HG03442 (cell line): ENCODE data around the gene TTC28.
"Not testable (repeated sequence)": the region's sequence is repeated elsewhere in the genome, so short reads cannot be mapped to it uniquely, and the experiment has no call there.

ENCODE experiments used
- ATAC-seq: cut with Tn5 transposase; IDR thresholded peaks from one replicate; pipeline ENCODE4 v1.9.1; 2021; ENCODE audit warnings: mild to moderate bottlenecking, moderate library complexity; ENCODE audit not compliant: unreplicated experiment

The TTC28 gene

DNA sequence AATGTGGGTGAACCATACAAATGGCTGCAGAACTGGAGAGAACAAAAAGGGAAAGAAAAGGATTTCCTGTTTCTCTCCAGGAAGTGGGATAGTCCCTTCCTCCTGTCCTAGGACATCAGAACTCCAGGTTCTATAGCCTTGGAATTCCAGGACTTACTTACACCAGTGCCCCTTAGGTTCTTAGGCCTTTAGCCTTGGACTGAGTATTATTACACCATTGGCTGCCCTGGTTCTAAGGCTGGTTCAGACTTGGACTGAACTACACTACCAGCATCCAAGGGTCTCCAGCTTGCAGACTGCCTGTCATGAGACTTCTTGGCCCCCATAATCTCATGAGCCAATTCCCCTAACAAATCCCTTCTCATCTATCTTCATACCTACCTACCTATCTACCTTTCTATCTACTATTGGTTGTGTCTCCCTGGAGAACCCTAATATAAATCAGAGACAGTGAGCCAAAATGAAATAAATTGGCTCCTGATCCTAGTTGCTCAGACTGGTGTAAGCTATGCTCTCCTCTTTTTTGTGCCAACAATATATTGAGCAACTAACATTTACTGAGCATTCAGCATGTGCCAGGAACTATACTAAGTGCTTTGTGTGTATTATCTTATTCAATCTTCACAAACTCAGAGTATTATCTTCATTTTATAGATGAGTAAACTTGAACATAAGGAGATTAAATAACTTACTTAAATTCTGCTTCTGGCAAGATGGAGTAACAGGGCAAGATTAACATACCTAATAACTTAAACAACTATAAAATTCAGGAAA, 303.7 kb downstream of the TTC28 start:
- ATAC-seq = no peak

- no peak for ATAC-seq
Observed at GRCh38 chr22:28373831-28374230, 305.8 kb downstream of the TTC28 start.

GRCh38 chr22:28369854-28370253, 309.8 kb downstream of the TTC28 start:
- no peak for ATAC-seq

GRCh38 chr22:28366856-28367255, 312.8 kb downstream of the TTC28 start:
- no peak for ATAC-seq

DNA sequence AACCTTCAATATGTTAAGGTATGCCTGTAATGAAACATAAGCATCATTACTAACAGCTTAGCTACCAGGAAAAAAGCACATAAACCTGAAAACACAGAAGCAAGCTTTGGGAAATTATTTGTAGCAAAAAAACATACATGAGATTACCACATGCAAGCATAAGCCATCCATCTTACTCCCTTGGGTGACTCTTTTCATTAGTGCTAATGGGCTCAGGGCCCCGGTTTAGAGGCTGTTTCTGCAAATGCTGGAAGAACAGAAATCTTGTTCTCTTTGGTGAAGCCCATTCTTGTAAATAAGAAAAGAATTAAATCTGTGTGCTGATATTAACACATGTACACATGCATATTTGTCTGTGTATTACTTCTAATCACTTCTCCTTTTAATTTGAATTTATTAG, 314.3 kb downstream of the TTC28 start:
- no peak for ATAC-seq

- not testable (repeated sequence) for ATAC-seq
Observed at GRCh38 chr22:28364105-28364504, 315.5 kb downstream of the TTC28 start.

GRCh38 chr22:28360939-28361338, 318.7 kb downstream of the TTC28 start:
- ATAC-seq = no peak

- no peak for ATAC-seq
Observed at GRCh38 chr22:28358312-28358711, 321.3 kb downstream of the TTC28 start.

DNA sequence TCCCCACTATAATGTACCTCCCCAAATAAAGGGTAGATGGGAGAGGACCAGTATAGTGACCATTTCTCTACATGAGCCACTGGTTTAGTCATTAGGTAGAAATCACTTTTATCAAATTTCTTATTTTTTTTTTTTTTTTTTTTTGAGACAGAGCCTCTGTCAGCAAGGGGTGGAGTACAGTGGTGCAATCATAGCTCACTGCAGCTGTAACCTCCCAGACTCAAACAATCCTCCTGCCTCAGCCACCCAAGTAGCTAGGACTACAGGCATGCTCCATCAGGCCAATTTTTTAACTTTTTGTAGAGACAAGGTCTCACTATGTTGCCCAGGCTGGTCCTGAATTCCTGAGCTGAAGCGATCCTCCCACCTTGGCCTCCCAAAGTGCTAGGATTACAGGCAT, 322.4 kb downstream of the TTC28 start:
- no peak for ATAC-seq

- no peak for ATAC-seq
Observed at GRCh38 chr22:28351476-28351875, 328.2 kb downstream of the TTC28 start.

DNA sequence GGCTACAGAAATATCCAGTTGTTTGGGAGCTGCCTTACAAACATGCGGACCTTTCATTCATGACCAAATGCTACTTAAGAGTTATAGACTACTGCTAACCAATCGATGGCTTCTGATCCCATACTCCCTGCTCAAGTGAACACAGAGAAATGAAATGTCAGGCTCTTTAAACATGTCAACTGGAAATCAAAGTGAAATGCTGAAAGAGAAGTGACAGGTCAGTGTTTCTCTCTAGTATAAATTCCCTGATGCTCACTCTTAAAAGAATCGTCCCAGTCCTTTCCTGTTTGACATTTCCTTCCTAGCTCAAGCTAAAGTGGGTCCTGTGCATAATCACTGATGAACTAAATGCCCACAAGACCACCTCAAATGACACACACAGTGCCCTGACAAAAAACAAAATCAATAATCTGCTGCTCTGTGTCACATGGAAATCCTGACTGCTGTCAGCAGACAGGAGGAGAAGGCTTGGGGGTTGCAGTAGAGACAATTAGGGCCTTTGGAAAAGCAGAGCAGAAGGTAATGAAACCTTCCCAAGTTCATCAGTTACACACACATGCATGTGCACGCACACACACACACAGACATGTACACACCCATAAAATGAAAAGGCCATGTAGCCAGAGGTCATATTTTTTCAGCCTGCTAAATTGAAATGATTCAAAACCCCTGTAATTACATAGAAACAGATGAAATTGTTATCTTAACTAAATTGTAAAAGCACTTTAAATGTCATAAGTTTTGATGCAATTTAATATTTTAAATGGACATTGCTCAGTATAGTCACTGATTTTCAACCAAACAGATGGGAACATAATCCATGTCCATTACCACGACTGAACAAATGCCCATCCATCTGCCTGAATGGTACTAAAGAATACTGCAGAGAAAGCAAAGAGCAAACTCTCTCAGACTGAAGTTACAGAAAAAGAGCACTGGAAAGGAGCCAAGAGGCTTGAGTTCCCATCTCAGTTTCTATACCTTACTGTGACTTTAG, 330.7 kb downstream of the TTC28 start:
- no peak for ATAC-seq

DNA sequence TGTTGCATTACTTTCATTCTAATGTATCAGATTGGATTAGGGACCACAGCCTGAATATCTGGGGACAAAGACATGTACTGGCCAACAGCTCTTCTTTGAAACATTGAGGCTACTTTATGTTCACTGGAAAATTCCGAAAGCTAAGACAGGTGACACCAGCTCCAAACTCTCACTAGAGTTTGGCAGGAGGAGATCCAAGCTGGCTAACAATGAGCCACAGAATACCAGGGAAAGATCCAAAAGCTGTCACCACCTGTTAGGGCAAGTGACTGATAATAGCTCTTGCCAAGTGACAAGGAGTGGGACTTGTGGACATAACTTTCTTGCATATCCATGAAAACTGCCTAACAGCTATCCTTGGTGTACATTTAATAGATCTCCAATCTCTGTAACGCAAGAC, 333.3 kb downstream of the TTC28 start:
- no peak for ATAC-seq

GRCh38 chr22:28344918-28345703, 334.5 kb downstream of the TTC28 start:
- no peak for ATAC-seq

GRCh38 chr22:28341001-28341400, 338.6 kb downstream of the TTC28 start:
- ATAC-seq = no peak

DNA sequence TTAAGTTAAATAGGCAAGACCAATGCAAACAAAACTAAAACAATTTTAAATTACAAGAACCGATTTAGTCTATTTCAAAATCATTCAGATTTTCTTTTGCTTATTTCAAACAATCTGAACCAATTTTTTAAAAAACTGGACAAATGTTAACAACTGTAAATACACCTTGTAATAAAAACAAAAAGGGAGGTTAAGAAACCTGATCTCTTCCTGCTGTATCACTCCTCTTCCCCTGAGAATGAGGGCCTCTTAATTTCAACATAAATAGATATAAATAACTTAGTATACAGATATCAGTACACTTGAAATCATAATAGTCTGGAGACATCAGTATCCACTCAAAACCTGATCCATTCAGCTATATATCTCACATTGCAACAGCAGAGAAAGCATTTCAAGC, 346.6 kb downstream of the TTC28 start:
- no peak for ATAC-seq

DNA sequence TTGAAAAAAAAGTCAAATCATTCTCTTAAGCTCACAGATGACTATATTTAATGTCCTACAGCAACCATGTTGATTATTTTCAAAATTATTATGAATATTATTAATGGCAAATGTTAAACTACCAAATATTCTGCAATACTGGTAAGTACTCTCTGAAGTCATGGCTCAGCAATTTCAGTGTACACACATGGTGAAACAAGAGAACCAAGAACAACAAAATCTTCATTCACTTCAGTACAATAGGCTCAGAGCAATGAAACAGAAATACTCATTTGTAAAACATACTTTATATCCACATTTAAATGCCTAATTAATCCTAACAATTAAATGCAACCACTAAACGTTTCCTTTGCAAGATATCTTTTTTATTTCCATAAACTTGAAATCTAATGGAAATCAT, 347.2 kb downstream of the TTC28 start:
- ATAC-seq = no peak

DNA sequence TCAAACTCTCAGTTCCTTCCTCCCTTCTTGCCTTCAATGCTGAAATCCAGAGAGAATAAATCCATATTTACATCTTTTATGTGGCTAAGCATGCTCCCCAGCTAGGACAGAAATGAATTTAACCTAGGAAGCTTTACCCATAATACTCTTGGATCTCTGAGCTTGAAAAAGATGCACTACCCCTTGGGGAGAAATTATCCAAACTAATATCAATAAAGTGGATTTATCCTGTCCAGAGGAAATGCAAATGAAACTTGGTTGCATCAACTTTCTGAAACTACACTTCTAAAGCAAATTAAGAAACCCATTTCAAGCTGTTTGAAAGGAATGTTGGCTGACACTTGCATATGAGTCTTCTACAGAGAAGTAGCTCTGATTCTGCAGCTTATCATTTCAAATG, 347.9 kb downstream of the TTC28 start:
- ATAC-seq = no peak

GRCh38 chr22:28329186-28330073, 350.2 kb downstream of the TTC28 start:
- no peak for ATAC-seq

GRCh38 chr22:28328756-28329155, 350.9 kb downstream of the TTC28 start:
- no peak for ATAC-seq

DNA sequence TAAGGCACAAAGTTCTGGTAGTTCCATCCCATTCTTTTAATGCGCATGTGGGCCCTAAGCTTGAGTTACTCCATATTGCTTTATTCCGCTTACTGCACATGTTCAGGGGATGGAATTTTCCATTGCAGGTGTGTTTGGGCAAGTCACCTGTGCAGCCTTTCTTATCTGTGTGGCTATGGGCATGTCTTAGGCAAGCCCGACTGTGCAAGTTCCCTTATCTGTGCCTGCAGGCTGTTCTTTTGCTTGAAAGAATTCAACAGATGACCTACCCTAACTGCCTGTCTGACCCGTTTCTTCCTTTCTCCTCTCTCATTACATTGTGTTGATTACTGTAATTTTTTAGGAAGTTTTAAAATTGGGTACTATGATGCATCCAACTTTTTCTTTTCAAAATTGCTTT, 363.6 kb downstream of the TTC28 start:
- no peak for ATAC-seq
